Kidney (tissue), 14 donors: ENCODE data around the gene ALPL. TPM values are rescaled to one million over a fixed set of nuclear protein-coding genes. Genes with fewer than 3 reads are reported as not detected.

Experiments
- DNase-seq, 5 donors: peaks; one replicate each; pipeline ENCODE4 v3.0.0-alpha.2; 2013 to 2020
- FAIRE-seq: peaks from 2 replicates; lab custom pipeline; 2012; peaks lifted over from hg19 to GRCh38; lab: Jason Lieb, UNC
- H3K27ac ChIP-seq, 2 donors: one replicate each; pipeline ENCODE4 v1.7.0; 2013; ENCODE audit warnings: low read depth in 2 of 2, low read length in 2 of 2, inconsistent platforms in 1 of 2
- H3K27me3 ChIP-seq: one replicate; pipeline ENCODE4 v1.7.1; 2013; ENCODE audit warnings: low read length, inconsistent platforms; ENCODE audit not compliant: control insufficient read depth, insufficient read depth
- H3K36me3 ChIP-seq, 3 donors: one replicate each; pipeline versions ENCODE4 v1.7.0 to v1.7.1; 2013; ENCODE audit warnings: low read length in 3 of 3, control low read depth in 1 of 3, inconsistent platforms in 1 of 3; ENCODE audit not compliant: insufficient read depth in 3 of 3, control insufficient read depth in 2 of 3
- H3K4me1 ChIP-seq, 3 donors: one replicate each; pipeline versions ENCODE4 v1.7.0 to v1.7.1; 2013; ENCODE audit warnings: low read length in 3 of 3, inconsistent platforms in 1 of 3, low read depth in 1 of 3; ENCODE audit not compliant: control insufficient read depth in 2 of 3, insufficient read depth in 2 of 3
- H3K4me3 ChIP-seq, 3 donors: one replicate each; pipeline versions ENCODE4 v1.7.0 to v1.8.1; 2013; ENCODE audit warnings: low read length in 3 of 3, control low read depth in 1 of 3, inconsistent platforms in 1 of 3
- H3K9ac ChIP-seq, 3 donors: one replicate each; pipeline versions ENCODE4 v1.7.0 to v1.7.1; 2013; ENCODE audit warnings: low read length in 3 of 3, control low read depth in 1 of 3, inconsistent platforms in 1 of 3
- H3K9me3 ChIP-seq, 3 donors: one replicate each; pipeline versions ENCODE4 v1.7.0 to v1.7.1; 2013; ENCODE audit warnings: low read length in 3 of 3, control low read depth in 1 of 3, inconsistent platforms in 1 of 3; ENCODE audit not compliant: control insufficient read depth in 2 of 3, insufficient read depth in 1 of 3
- CTCF ChIP-seq: IDR thresholded peaks from 3 replicates; pipeline ENCODE4 v1.5.1; 2012; ENCODE audit warnings: mild to moderate bottlenecking, moderate library complexity, borderline replicate concordance; ENCODE audit not compliant: insufficient read depth; ENCODE audit errors: extremely low read depth
- intact Hi-C: fragments of 100-400 bp; cut with DNase I; formaldehyde crosslinking; loops from one replicate; pipeline ENCODE4 v1.11.1; 2022
- polyA plus RNA-seq: library from polyadenylated mRNA; stranded (reverse); fragments of 350-450 nt; fragmentation: Illumina TruSeq; extraction: RNeasy Lipid Tissue Mini Kit (QIAGEN cat#74804); gene quantifications from one replicate; pipeline ENCODE4 v1.2.3, GENCODE V29; 2014; ENCODE audit warnings: low read depth, low replicate concordance; ENCODE audit not compliant: insufficient read depth
- total RNA-seq: library from RNA; stranded (reverse); fragmentation: NEBNext Ultra II Directional; extraction: Animal tissue kit (Norgen Biotek cat#: 25700); gene quantifications from one replicate; pipeline ENCODE4 v1.2.1, GENCODE V29; 2021
- donor health status: control.
- donor health status: control.
- donor health status: control.
- donor health status: control.
- donor health status: control.
- donor health status: DM: yes; HTN: yes; CAD: no.
- donor health status: Normal renal cell carcinoma (clear cell type).

The ALPL gene
- total and polyA plus RNA-seq, 2 donors from 2014 or later, result 8.4 to 133 TPM

GRCh38 chr1:21610027-21610426, 100.8 kb downstream of the ALPL start:
- Histone ChIP-seq H3K27ac (no peak overlapping the region), H3K36me3 (peaks cover 0 to 42% (median 16%) of the 10 kb centered on the region in 3 donors), H3K4me1 (peaks cover 0 to 6% (median 0%) of the 10 kb centered on the region in 3 donors), H3K9ac (no peak overlapping the region), H3K27me3 (no peaks in the 10 kb centered on the region), H3K9me3 (no peaks in the 10 kb centered on the region), H3K4me3 (no peak overlapping the region)
- FAIRE-seq (no peak), DNase-seq (peak in 1 of 5 donors; percentile 61)
- intact Hi-C loops, result no loop called here
- TF ChIP-seq CTCF, result no peak

GRCh38 chr1:21610989-21611785, 102.0 kb downstream of the ALPL start:
- H3K36me3 ChIP-seq, result peaks cover 0 to 37% (median 12%) of the 10 kb centered on the region in 3 donors
- H3K4me3 ChIP-seq, result no peak overlapping the region
- peaks cover 0 to 6% (median 1%) of the 10 kb centered on the region in 3 donors for H3K4me1 ChIP-seq
- FAIRE-seq (no peak), DNase-seq (no peak)
- H3K27ac ChIP-seq, result no peak overlapping the region
- no peak for TF ChIP-seq CTCF
- intact Hi-C loops, result no loop called here
- no peak overlapping the region for H3K9ac ChIP-seq
- H3K27me3 ChIP-seq, result no peaks in the 10 kb centered on the region
- no peaks in the 10 kb centered on the region for H3K9me3 ChIP-seq

DNA sequence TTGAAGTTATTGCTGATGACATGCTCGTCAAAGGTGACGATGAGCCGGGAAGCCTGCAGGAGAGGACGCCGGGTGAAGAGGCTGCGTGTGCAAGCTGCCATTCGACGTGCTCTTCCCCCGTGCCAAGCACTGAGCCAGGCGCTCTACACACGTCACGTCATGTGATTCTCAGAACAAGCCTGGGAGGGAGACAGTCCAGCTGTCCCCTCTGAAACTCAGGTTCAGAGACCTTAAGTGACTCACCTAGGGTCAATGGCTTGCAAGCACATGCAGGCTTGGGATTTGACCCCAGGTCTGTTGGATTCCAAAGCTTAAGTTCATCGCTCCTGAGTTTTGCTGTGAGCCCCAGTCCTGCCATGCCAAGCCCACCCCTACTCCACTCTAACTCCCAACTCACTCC, 102.8 kb downstream of the ALPL start:
- Histone ChIP-seq H3K36me3 (peaks cover 0 to 41% (median 12%) of the 10 kb centered on the region in 3 donors), H3K4me3 (no peak overlapping the region), H3K4me1 (peaks cover 0 to 4% (median 3%) of the 10 kb centered on the region in 3 donors), H3K27me3 (no peaks in the 10 kb centered on the region), H3K9ac (no peak overlapping the region), H3K27ac (no peak overlapping the region), H3K9me3 (no peaks in the 10 kb centered on the region)
- intact Hi-C loops, result no loop called here
- no peak for FAIRE-seq
- TF ChIP-seq CTCF, result no peak
- peak in 1 of 5 donors; percentile 58 for DNase-seq
